GM20431 (cell line): ENCODE results near the gene CD1C.
"Not testable (repeated sequence)": the region's sequence is repeated elsewhere in the genome, so short reads cannot be mapped to it uniquely, and the experiment has no call there.

Experiments used
- in situ Hi-C: fragments of 300-500 bp; cut with MseI, MboI; formaldehyde crosslinking; loops from one replicate; pipeline ENCODE4 v1.15.0; 2020; ENCODE audit warnings: low sequenced_read_pairs; ENCODE audit not compliant: unreplicated experiment

CD1C gene

GRCh38 chr1:158289811-158290210 is at the start of gene CD1C:
Gene CD1C, plus strand, starts transcription at chr1:158289923. Its CDS starts 142 bp downstream, at chr1:158290065.
- in situ Hi-C loops = no loop called here

GRCh38 chr1:158246650-158247049 is 43.1 kb upstream of the CD1C start:
- in situ Hi-C loops = no loop called here

- in situ Hi-C loops = no loop called here
Measured at GRCh38 chr1:158248118-158248517, 41.6 kb upstream of the CD1C start.

GRCh38 chr1:158248771-158249170 is 41.0 kb upstream of the CD1C start:
- in situ Hi-C loops = no loop called here

GRCh38 chr1:158249646-158250045 is 40.1 kb upstream of the CD1C start:
- in situ Hi-C loops = no loop called here

GRCh38 chr1:158251163-158251562 is 38.6 kb upstream of the CD1C start:
- in situ Hi-C loops = no loop called here

GRCh38 chr1:158255656-158256055 is 34.1 kb upstream of the CD1C start:
- in situ Hi-C loops = no loop called here

- in situ Hi-C loops = not testable (repeated sequence)
Measured at GRCh38 chr1:158256747-158257146, 33.0 kb upstream of the CD1C start.

GRCh38 chr1:158257888-158258287 is 31.8 kb upstream of the CD1C start:
- in situ Hi-C loops = no loop called here

GRCh38 chr1:158259117-158259516 is 30.6 kb upstream of the CD1C start:
- in situ Hi-C loops = no loop called here

- in situ Hi-C loops = no loop called here
Measured at GRCh38 chr1:158272681-158273080, 17.0 kb upstream of the CD1C start.

GRCh38 chr1:158274797-158275196 is 14.9 kb upstream of the CD1C start:
- in situ Hi-C loops = no loop called here

GRCh38 chr1:158282421-158282820 is 7.3 kb upstream of the CD1C start:
- in situ Hi-C loops = not testable (repeated sequence)

- in situ Hi-C loops = no loop called here
Measured at GRCh38 chr1:158283965-158284364, 5.8 kb upstream of the CD1C start.

- in situ Hi-C loops = no loop called here
Measured at GRCh38 chr1:158285756-158286241, 3.9 kb upstream of the CD1C start.

- in situ Hi-C loops = no loop called here
Measured at GRCh38 chr1:158286487-158286886, 3.2 kb upstream of the CD1C start.

- in situ Hi-C loops = no loop called here
Measured at GRCh38 chr1:158286941-158287346, 2.8 kb upstream of the CD1C start.

- in situ Hi-C loops = no loop called here
Measured at GRCh38 chr1:158290321-158290844, 660 bp downstream of the CD1C start.

- in situ Hi-C loops = no loop called here
Measured at GRCh38 chr1:158295791-158296190, 6.1 kb downstream of the CD1C start.

- in situ Hi-C loops = no loop called here
Measured at GRCh38 chr1:158310623-158311022, 20.9 kb downstream of the CD1C start.

- in situ Hi-C loops = no loop called here
Measured at GRCh38 chr1:158311066-158311465, 21.3 kb downstream of the CD1C start.

GRCh38 chr1:158323866-158324265 is 34.1 kb downstream of the CD1C start:
- in situ Hi-C loops = no loop called here
